HG03045 (cell line): Measurements from ENCODE around the gene PPP1R27.

ENCODE experiments used
- ATAC-seq: cut with Tn5 transposase; IDR thresholded peaks from one replicate; pipeline ENCODE4 v1.9.1; 2021; ENCODE audit warnings: mild to moderate bottlenecking, moderate library complexity; ENCODE audit not compliant: unreplicated experiment

The PPP1R27 gene

DNA sequence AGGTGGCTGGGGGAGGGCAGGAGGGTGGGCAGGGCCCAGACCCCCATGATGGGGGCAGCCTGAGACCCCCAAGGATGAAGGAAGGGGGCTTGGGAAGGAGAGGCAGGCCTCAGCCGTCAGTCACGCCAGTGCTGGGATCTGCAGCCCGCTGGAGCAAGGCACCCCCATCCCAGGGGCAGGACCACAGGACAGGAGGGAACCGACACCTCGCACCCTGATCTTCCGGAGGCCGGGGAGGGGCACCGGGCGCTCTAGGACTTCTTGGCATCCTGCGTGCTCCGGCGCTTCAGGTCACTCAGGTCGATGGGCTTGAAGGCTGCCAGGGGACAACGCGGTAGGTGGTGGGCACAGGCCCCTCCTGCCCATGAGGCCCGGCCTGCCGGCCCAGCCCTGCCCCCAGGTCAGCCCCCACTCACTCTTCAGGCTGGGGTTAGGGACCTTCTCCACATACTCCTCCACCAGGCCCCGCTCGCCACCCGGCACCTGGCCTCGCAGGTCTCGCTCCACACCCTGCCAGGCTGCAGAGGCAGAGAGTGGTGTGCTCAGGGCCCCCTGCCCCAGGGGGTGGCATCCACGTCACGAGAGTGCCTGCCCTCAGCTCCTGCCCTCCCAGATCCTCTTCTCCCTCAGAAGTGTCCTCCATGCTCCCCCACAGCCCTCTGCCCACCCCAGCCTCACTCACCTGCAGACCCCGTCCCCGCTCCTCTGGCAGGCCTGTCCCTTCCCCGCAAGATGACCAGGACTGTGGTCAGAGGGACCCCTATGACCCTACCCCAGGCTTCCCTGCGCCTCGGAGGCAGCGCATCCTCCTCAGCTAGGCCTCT is 11.6 kb downstream of the PPP1R27 start:
- no peak for ATAC-seq

DNA sequence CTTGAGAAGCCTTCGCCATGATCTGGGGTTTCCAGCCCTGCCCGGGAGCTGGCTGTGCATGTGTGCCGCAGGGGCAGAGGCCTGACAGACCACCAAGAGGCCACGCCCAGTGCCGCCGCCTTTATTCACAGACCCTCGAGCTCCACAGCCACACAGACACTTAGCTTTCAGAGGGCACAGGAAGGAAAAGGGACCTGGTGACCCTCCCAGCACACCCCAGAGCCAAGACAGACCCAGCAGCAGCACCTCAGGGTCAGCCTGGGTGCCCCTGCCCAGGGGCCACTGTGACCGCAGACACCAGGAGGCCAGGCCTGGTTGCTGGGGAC is 12.6 kb downstream of the PPP1R27 start:
- no peak for ATAC-seq

GRCh38 chr17:81821603-81822311 is 13.1 kb downstream of the PPP1R27 start:
- no peak for ATAC-seq

DNA sequence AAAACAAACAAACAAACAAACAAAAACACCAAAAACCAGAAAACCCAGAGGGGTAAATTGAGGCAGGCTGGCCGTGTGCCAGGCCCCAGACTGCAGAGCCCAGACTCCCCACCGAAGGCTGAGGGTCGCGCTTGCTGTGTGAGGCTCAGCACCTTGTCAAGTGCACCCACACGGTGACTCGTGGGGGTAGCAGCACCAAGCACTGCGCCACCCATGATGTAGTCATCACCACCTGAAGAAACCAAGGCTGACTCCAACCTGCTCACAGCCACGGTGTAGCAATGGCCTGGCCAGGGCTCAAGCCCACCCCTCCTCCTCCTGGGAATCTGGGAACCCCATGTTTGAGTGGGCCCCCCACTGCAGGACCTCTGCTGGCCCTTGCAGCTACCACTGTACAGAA is 13.7 kb downstream of the PPP1R27 start:
- no peak for ATAC-seq

- no peak for ATAC-seq
These were observed 15.1 kb downstream of the PPP1R27 start for GRCh38 chr17:81819708-81820107.

DNA sequence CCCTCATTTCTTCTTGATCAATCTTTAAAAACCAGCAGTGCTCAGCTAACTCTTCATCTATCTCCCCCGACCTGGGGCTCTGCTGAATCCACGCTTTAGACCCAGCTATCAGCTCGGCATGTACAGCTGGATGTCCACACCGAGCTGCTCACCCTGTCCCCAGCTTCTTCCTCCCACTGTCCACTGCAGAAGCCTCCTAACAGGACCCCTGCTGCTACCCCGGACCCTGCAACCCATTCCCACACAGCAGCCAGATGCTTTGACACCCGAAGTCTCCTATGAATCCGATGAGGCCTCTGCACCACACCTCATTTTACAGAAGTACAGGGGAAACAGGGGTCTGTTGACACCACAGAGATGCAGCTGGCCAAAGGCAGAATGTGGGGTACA is 17.1 kb downstream of the PPP1R27 start:
- no peak for ATAC-seq

DNA sequence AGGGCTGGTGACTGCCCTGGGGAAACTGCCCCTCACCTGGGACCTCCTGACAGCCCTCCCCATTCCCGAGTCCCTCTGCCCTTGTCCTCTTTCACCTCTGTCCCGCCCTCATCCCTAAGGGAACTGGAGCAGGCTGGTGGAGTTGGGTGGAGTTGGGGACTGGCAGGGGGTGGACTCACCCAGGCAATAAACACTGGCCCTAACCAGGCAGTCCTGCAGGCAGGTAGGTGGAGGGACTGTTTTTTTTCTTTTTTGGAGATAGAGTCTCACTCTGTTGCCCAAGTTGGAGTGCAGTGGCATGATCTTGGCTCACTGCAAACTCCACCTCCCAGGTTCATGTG is 19.2 kb downstream of the PPP1R27 start:
- no peak for ATAC-seq

GRCh38 chr17:81814748-81815645 is 19.9 kb downstream of the PPP1R27 start:
- no peak for ATAC-seq

GRCh38 chr17:81813861-81814683 is 20.8 kb downstream of the PPP1R27 start:
- ATAC-seq, result no peak

DNA sequence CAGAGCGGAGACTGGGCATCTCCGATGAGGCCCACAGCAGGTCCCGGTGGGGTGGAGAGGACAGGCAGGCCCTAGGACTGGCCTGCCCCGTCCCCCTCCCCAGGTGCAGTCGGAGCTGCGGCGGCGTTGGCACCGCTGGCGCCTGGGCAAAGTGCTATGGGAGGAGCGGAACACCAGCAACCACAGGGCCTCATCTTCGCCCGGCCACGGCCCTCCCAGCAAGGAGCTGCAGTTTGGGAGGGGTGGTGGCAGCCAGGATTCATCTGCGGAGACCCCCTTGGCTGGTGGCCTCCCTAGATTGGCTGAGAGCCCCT is 21.5 kb downstream of the PPP1R27 start:
- no peak for ATAC-seq

GRCh38 chr17:81812571-81813370 is 22.1 kb downstream of the PPP1R27 start:
- no peak for ATAC-seq

- no peak for ATAC-seq
These were observed 22.9 kb downstream of the PPP1R27 start for GRCh38 chr17:81811705-81812570.

GRCh38 chr17:81810892-81811704 is 23.8 kb downstream of the PPP1R27 start:
- no peak for ATAC-seq

DNA sequence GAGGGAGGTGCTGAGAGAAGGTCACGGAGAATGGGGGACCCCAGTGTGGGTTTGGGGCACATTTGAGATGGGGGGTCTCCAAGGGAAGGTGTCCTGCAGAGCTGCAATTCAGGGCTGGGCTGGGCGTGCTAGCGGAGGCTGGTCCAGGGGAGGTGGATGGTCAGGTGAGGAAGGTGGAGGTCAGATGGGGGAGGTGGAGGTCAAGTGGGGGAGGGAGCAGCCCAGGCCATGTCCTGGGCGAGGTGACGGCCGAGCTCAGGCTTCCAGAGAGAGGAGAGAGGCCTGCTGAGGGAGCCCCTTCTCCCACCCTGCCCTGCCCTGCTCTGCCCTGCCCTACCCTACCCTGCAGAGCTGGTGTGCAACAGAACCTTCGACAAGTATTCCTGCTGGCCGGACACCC is 24.4 kb downstream of the PPP1R27 start:
- ATAC-seq, result no peak

- ATAC-seq, result no peak
These were observed 25.3 kb downstream of the PPP1R27 start for GRCh38 chr17:81809556-81809998.

GRCh38 chr17:81808778-81809555 is 25.9 kb downstream of the PPP1R27 start:
- no peak for ATAC-seq

DNA sequence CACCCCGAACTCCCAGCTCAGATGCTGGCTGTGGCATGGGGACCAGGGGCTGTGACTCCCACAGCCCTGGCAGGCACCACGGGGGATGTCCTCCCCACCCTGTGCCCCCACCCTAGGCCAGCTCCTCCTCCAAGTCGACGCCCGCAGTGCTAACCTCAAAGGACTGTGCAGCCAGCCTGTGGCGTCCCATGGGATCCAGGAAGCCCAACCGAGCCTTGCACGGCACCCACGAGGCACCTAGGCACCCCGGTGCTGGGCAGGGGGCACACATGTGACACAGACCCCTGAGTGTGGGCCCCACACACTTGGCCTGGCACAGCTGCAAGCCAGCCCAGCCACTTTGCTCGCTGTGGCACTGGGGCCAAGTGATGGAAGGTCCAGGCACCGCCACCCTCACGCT is 27.0 kb downstream of the PPP1R27 start:
- ATAC-seq, result no peak
